GM12892 (cell line): Measurements from ENCODE around the gene FUOM.

ENCODE experiments used
- POLR2A ChIP-seq: IDR thresholded peaks from 2 replicates; pipeline ENCODE4 v1.6.1; 2011; ENCODE audit warnings: low read depth, low read length, control low read depth
- POLR2AphosphoS5 ChIP-seq: IDR thresholded peaks from 2 replicates; pipeline ENCODE4 v1.6.1; 2011; ENCODE audit warnings: low read depth, low read length, control low read depth

GRCh38 chr10:133312016-133312768 lies 45.6 kb downstream of the FUOM start:
- TF ChIP-seq POLR2AphosphoS5: no peak
- TF ChIP-seq POLR2A: no peak
